ENCODE measurements around the gene S100A11.

S100A11 gene

DNA sequence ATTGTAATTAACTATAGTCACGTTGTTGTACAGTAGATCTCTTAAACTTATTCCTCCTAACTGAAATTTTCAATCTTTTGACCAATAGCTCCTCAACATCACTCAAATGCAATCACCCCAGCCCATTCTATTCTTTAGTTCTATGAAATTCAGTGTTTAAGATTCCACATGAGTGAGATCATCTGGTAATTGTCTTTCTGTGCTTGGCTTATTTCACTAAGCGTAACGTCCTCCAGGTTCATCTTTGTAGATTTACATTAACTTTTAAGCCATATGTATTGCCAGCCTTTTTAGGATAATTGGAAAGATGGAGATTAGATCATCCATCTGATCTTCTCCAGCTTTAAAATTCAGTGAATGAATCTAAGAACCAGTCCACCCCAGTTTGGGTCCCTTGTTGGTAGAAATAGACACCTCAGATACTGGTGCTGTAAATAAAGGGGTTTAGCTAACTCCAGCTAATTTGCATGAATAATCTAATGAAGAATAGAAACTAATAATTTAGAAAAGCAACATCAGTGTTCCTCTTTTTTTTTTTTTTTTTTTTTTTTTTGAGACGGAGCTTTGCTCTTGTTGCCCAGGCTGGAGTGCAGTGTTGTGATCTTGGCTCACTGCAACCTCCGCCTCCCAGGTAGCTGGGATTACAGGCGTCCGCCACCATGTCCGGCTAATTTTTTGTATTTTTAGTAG lies 50.2 kb downstream of the S100A11 start:
- no peak for FAIRE-seq

DNA sequence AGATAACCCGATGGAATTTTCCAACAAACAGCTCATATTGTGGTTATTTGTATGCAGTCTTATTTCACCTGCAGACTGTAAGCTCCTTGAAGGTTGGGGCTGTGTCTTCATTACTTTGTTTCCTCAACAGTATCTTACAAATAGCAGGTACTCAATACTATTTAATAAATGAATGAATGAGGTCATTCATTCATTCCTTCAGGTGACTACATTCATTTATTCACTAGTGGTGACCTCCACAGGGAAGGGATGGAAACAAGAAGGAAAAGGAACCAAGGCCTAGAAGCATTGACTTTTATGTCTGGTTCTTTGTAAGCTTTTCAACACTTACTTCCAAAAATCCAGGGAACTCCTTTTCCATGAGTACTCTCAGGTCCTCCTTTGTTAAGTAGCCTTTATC lies 51.0 kb downstream of the S100A11 start:
- FAIRE-seq (no peak), DNase-seq (ENCODE audit: insufficient read length, low spot score) (no peak)

More for the DNA sequence above, 50.2 kb downstream of the S100A11 start:
- DNase-seq (ENCODE audit: insufficient read length, low spot score): no peak

DNA sequence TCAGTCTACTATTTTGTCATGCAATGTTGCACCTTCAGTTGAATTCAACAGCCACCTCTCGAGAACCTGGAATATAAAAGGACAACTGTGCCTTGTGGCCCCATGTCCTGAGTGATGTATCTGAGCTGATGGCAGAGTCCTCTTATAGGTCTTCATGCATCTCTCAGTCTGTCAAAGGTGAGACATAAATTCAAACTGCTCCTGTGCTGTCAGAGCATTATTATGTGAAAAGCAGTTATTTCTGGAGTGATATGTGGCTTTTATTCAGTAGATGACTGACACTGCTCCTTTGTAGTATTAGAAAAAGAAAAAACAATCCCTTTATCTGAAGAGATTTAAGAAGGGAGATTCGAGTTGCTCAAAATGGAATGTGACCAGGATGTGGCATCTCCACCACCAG lies 51.5 kb downstream of the S100A11 start:
- FAIRE-seq (no peak), DNase-seq (ENCODE audit: insufficient read length, low spot score) (no peak)

DNA sequence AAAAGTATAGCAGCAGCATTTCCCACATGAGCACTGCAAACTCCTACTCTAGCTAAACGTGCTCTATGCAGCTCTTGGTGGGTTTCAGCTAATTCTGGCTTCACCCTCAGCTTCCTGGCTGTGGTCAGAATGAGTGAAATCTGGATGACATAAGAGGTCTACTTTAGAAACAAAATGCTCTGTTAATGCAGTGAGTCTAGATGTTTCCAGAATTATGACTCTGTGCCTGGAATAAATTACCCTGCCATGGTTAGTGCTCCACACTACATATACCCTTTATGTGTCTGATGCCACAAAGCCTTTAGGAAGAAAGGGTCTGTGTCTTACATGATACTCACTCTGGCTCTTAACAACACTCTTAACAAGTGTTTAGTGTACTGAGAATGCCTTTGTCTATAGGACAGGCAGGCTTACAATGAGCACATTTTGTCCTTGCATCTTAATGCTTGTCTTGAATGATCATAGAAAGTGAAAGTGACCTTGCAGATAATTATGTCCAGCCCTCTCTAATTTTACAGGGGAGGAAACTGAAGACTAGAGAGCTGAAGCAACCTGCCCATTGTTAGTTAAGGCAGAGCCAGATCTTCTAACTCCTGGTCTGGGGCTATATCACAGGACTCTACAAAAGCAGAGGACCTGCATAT lies 52.4 kb downstream of the S100A11 start:
- FAIRE-seq: no peak

More for the DNA sequence above, 52.4 kb downstream of the S100A11 start:
- no peak for DNase-seq (ENCODE audit: insufficient read length, low spot score)

Measured in HTR-8/SVneo (cell line).